Liver (tissue), 9 donors: ENCODE measurements around the gene CDC45. TPM values are rescaled to one million over a fixed set of nuclear protein-coding genes. Genes with fewer than 3 reads are reported as not detected.

Experiments
- DNase-seq: peaks from one replicate; pipeline ENCODE4 v3.0.0-alpha.2; 2017; ENCODE audit warnings: low spot score
- H3K27ac ChIP-seq, 2 donors: one replicate each; pipeline ENCODE4 v1.7.0; 2013; ENCODE audit warnings: inconsistent platforms in 2 of 2, low read length in 2 of 2, control low read depth in 1 of 2, low read depth in 1 of 2, mild to moderate bottlenecking in 1 of 2
- H3K27me3 ChIP-seq, 4 donors: one replicate each; pipeline versions ENCODE4 v1.6.1 to v1.7.0; 2013; ENCODE audit warnings: low read length in 3 of 4, inconsistent platforms in 1 of 4, mild to moderate bottlenecking in 1 of 4, moderate library complexity in 1 of 4; ENCODE audit not compliant: control insufficient read depth in 4 of 4, insufficient read depth in 4 of 4
- H3K36me3 ChIP-seq, 4 donors: one replicate each; pipeline versions ENCODE4 v1.6.1 to v1.7.0; 2013; ENCODE audit warnings: low read length in 3 of 4, mild to moderate bottlenecking in 3 of 4, low read depth in 1 of 4, moderate library complexity in 1 of 4; ENCODE audit not compliant: control insufficient read depth in 4 of 4, insufficient read depth in 3 of 4
- H3K4me1 ChIP-seq, 4 donors: one replicate each; pipeline versions ENCODE4 v1.6.1 to v1.7.0; 2013; ENCODE audit warnings: low read length in 3 of 4, mild to moderate bottlenecking in 3 of 4, moderate library complexity in 1 of 4; ENCODE audit not compliant: control insufficient read depth in 4 of 4, insufficient read depth in 4 of 4
- H3K4me3 ChIP-seq, 3 donors: one replicate each; pipeline versions ENCODE4 v1.6.1 to v1.7.0; 2013; ENCODE audit warnings: low read length in 3 of 3, control low read depth in 1 of 3, low read depth in 1 of 3, mild to moderate bottlenecking in 1 of 3
- H3K9ac ChIP-seq, 2 donors: one replicate each; pipeline ENCODE4 v1.7.0; 2013; ENCODE audit warnings: low read length in 2 of 2, mild to moderate bottlenecking in 2 of 2, moderate library complexity in 2 of 2, control low read depth in 1 of 2, low read depth in 1 of 2
- H3K9me3 ChIP-seq, 4 donors: one replicate each; pipeline versions ENCODE4 v1.6.1 to v1.7.0; 2013; ENCODE audit warnings: low read length in 3 of 4; ENCODE audit not compliant: control insufficient read depth in 4 of 4
- CTCF ChIP-seq: fragments of 150-350 bp; IDR thresholded peaks from 2 replicates; pipeline ENCODE4 v1.5.1; 2017; ENCODE audit warnings: improper control_type of control experiment, low read depth, low read length; ENCODE audit not compliant: missing input control
- FOXA2 ChIP-seq: IDR thresholded peaks from 2 replicates; pipeline ENCODE4 v1.6.1; 2016; ENCODE audit warnings: antibody characterized with exemption
- GABPA ChIP-seq, 2 donors: IDR thresholded peaks in 1 of 2; conservative IDR thresholded peaks in 1 of 2; 2 replicates each; pipeline ENCODE4 v1.6.1; 2016; ENCODE audit warnings: antibody characterized with exemption in 2 of 2, mild to moderate bottlenecking in 1 of 2, moderate library complexity in 1 of 2
- HNF4A ChIP-seq, 2 donors: conservative IDR thresholded peaks; 2 replicates each; pipeline ENCODE4 v1.6.1; 2016; ENCODE audit warnings: antibody characterized with exemption in 2 of 2, mild to moderate bottlenecking in 2 of 2
- HNF4G ChIP-seq: IDR thresholded peaks from 2 replicates; pipeline ENCODE4 v1.6.1; 2016; ENCODE audit warnings: antibody characterized with exemption
- JUND ChIP-seq, 2 donors: IDR thresholded peaks; 2 replicates each; pipeline ENCODE4 v1.6.1; 2016; ENCODE audit warnings: antibody characterized with exemption in 2 of 2
- MAX ChIP-seq: IDR thresholded peaks from 2 replicates; pipeline ENCODE4 v1.6.1; 2016; ENCODE audit warnings: antibody characterized with exemption
- RAD21 ChIP-seq, 2 donors: IDR thresholded peaks; 2 replicates each; pipeline ENCODE4 v1.6.1; 2016; ENCODE audit warnings: antibody characterized with exemption in 2 of 2, mild to moderate bottlenecking in 2 of 2
- RXRA ChIP-seq, 2 donors: IDR thresholded peaks; 2 replicates each; pipeline ENCODE4 v1.6.1; 2017 to 2018; ENCODE audit warnings: antibody characterized with exemption in 2 of 2, mild to moderate bottlenecking in 1 of 2
- SP1 ChIP-seq: IDR thresholded peaks from 2 replicates; pipeline ENCODE4 v1.6.1; 2018; ENCODE audit warnings: antibody characterized with exemption, mild to moderate bottlenecking
- TAF1 ChIP-seq: conservative IDR thresholded peaks from 2 replicates; pipeline ENCODE4 v1.6.1; 2016; ENCODE audit warnings: antibody characterized with exemption, mild to moderate bottlenecking
- YY1 ChIP-seq: IDR thresholded peaks from 2 replicates; pipeline ENCODE4 v1.6.1; 2016; ENCODE audit warnings: antibody characterized with exemption, mild to moderate bottlenecking
- WGBS: extraction: QIAGEN DNeasy Blood & Tissue Kit; methylation state at CpG from one replicate; pipeline ENCODE4 v1.1.7; 2013; 5-methylcytosine and 5-hydroxymethylcytosine counted together
- polyA plus RNA-seq, 2 donors: library from polyadenylated mRNA; stranded (reverse) in 1 of 2; unstranded in 1 of 2; fragments of 200-250 nt in 1 of 2; fragments of >200 nt in 1 of 2; fragmentation: Nextera tagmentation in 1 of 2; extraction: Ambion mirVana in 1 of 2; gene quantifications; one replicate each; pipeline versions ENCODE4 v1.2.1 to v1.2.3, GENCODE V29; 2013 to 2015
- total RNA-seq, 2 donors: library from RNA; depleted of rRNA; stranded (reverse); fragments of >200 nt; gene quantifications; one replicate each; pipeline ENCODE4 v1.2.3, GENCODE V29; 2014
- TF ChIP-seq, protein P1 (sequence below): IDR thresholded peaks from 2 replicates; pipeline ENCODE4 v1.6.1; 2016; ENCODE audit warnings: antibody characterized with exemption
- TF ChIP-seq, protein P2 (sequence below): IDR thresholded peaks from 2 replicates; pipeline ENCODE4 v1.6.1; 2016; ENCODE audit warnings: antibody characterized with exemption, mild to moderate bottlenecking
- donor health status: healthy.
- donor health status: healthy.
- donor health status: healthy.
- donor health status: healthy.
- donor health status: healthy.

CDC45 gene
- total and polyA plus RNA-seq, 4 donors: 0.33 to 15.5 (median 0.94) TPM

GRCh38 chr22:19447330-19448075 lies 32.2 kb upstream of the CDC45 start, which contains the start of gene C22orf39:
Gene C22orf39, minus strand, starts transcription at chr22:19447711. Its CDS starts 23 bp downstream, at chr22:19447688.
- H3K27me3 ChIP-seq: no peaks in the 10 kb centered on the region
- no peaks in the 10 kb centered on the region for H3K9me3 ChIP-seq
- peak within 1 kb of the TSS; percentile 83 to 89 for H3K9ac ChIP-seq
- peaks cover 4 to 19% (median 12%) of the 10 kb centered on the region in 4 donors for H3K4me1 ChIP-seq
- TF ChIP-seq RXRA (IDR thresholded peaks at IDR 0.05): no peak
- no peak for TF ChIP-seq MAX
- TF ChIP-seq, protein P1, sequence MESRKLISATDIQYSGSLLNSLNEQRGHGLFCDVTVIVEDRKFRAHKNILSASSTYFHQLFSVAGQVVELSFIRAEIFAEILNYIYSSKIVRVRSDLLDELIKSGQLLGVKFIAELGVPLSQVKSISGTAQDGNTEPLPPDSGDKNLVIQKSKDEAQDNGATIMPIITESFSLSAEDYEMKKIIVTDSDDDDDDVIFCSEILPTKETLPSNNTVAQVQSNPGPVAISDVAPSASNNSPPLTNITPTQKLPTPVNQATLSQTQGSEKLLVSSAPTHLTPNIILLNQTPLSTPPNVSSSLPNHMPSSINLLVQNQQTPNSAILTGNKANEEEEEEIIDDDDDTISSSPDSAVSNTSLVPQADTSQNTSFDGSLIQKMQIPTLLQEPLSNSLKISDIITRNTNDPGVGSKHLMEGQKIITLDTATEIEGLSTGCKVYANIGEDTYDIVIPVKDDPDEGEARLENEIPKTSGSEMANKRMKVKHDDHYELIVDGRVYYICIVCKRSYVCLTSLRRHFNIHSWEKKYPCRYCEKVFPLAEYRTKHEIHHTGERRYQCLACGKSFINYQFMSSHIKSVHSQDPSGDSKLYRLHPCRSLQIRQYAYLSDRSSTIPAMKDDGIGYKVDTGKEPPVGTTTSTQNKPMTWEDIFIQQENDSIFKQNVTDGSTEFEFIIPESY: no peak
- peak; percentile 96 for TF ChIP-seq YY1
- TF ChIP-seq SP1: peak; percentile 52
- TF ChIP-seq HNF4G: no peak
- no peak for TF ChIP-seq FOXA2
- TF ChIP-seq HNF4A (conservative IDR thresholded peaks at IDR 0.05): no peak
- TF ChIP-seq RAD21 (IDR thresholded peaks at IDR 0.05): peak in 1 of 2 donors; percentile 2
- no peak for TF ChIP-seq GABPA (IDR thresholded peaks at IDR 0.05 in 1 of 2, conservative IDR thresholded peaks at IDR 0.05 in 1 of 2)
- no peak for TF ChIP-seq CTCF
- H3K27ac ChIP-seq: peak within 1 kb of the TSS; percentile 93 to 97
- peak; percentile 86 for DNase-seq
- under 1% methylated on average over 92 of the region's 92 CpGs for WGBS
- H3K36me3 ChIP-seq: peaks cover 0 to 27% (median 15%) of the 10 kb centered on the region in 4 donors
- H3K4me3 ChIP-seq: peak within 1 kb of the TSS; percentile 82 to 91 (median 89)

GRCh38 chr22:19448076-19448607 lies 31.6 kb upstream of the CDC45 start:
- Histone ChIP-seq H3K36me3 (peaks cover 0 to 33% (median 20%) of the 10 kb centered on the region in 4 donors), H3K9ac (peak overlapping the region in 1 of 2 donors; percentile 36), H3K27me3 (no peaks in the 10 kb centered on the region), H3K9me3 (no peaks in the 10 kb centered on the region), H3K4me3 (peak overlapping the region; percentile 68 to 91 (median 89)), H3K4me1 (peaks cover 4 to 19% (median 12%) of the 10 kb centered on the region in 4 donors), H3K27ac (peak overlapping the region; percentile 93 to 97)
- DNase-seq: peak; percentile 43
- WGBS: 23% methylated on average over 14 of the region's 14 CpGs
- TF ChIP-seq, protein P2, sequence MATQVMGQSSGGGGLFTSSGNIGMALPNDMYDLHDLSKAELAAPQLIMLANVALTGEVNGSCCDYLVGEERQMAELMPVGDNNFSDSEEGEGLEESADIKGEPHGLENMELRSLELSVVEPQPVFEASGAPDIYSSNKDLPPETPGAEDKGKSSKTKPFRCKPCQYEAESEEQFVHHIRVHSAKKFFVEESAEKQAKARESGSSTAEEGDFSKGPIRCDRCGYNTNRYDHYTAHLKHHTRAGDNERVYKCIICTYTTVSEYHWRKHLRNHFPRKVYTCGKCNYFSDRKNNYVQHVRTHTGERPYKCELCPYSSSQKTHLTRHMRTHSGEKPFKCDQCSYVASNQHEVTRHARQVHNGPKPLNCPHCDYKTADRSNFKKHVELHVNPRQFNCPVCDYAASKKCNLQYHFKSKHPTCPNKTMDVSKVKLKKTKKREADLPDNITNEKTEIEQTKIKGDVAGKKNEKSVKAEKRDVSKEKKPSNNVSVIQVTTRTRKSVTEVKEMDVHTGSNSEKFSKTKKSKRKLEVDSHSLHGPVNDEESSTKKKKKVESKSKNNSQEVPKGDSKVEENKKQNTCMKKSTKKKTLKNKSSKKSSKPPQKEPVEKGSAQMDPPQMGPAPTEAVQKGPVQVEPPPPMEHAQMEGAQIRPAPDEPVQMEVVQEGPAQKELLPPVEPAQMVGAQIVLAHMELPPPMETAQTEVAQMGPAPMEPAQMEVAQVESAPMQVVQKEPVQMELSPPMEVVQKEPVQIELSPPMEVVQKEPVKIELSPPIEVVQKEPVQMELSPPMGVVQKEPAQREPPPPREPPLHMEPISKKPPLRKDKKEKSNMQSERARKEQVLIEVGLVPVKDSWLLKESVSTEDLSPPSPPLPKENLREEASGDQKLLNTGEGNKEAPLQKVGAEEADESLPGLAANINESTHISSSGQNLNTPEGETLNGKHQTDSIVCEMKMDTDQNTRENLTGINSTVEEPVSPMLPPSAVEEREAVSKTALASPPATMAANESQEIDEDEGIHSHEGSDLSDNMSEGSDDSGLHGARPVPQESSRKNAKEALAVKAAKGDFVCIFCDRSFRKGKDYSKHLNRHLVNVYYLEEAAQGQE: no peak
- TF ChIP-seq HNF4A (conservative IDR thresholded peaks at IDR 0.05) (peak in 1 of 2 donors; percentile 46), SP1 (peak; percentile 4), RXRA (IDR thresholded peaks at IDR 0.05) (peak; percentile 73 to 88), JUND (IDR thresholded peaks at IDR 0.05) (no peak), TAF1 (no peak)
